T47D (cell line): ENCODE measurements around the gene CFDP1.

Source experiments
- DNase-seq, 2 experiments: peaks; one replicate each; pipeline versions ENCODE4 v3.0.0 to v3.0.0-alpha.2; 2011 to 2012; ENCODE audit warnings: low read depth in 1 of 2, low spot score in 1 of 2
- JUND ChIP-seq: IDR thresholded peaks from 2 replicates; pipeline ENCODE4 v1.6.1; 2012; ENCODE audit warnings: low read depth
- in situ Hi-C: cut with HindIII; loops from 2 replicates; pipeline ENCODE4 v1.10.0; 2016; ENCODE audit warnings: low sequenced_read_pairs, low pct_unique_long_range_greater_than_20kb

Gene CFDP1

DNA sequence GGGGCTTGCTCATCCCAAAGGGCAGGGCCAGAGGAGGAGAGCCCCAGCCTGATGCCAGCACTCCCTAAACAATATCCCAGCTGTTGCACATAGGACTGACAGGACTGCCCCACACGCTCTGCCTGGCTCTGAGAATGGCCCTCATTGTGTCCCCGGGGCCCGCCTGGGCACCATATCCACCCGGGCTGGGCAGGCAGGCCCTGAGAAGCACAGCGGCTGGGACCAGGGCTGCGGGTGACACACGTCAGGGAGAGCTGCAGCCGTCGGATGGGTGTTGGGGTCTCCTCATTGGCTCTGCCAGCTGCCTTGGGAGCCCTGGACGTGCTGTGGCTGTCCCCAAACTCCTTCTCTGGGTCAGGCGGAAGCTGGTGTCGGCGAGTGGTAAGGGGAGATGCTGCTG lies 186.1 kb downstream of the CFDP1 start:
- in situ Hi-C loops = no loop called here
- TF ChIP-seq JUND = no peak
- no peak for DNase-seq

DNA sequence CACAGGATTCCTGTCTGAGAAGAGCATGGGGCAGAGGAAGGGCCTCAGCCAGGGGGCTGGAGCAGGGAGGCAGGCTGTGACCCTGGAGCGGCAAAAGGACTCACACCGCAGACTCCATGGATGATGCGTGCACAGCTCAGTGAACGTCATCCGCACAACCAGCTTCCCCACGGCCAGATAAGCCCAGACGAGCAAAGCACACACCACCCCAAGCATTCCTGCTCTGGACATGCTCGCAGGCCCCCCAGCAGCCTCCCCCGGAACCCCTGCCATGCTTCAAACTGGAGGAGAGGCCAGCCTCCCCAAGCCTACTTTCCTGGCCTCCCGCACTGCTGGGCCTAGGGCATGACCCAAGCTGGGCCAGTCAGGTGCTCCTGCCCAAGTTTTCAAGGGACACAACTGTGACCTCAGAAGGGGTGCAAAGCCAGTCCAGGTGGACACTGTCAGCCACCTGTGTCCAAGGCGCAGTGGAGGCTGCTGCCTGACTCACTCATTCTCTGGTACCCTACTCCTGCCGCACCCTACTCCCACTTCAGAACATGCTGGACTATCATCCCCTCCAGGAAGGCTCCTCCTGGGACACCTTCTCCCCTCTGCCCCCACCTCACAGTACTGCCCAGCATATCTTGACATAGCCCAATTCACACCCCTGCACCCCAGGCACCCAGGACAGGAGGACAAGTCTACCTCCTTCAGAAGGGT lies 186.6 kb downstream of the CFDP1 start:
- in situ Hi-C loops = no loop called here
- no peak for DNase-seq
- no peak for TF ChIP-seq JUND

DNA sequence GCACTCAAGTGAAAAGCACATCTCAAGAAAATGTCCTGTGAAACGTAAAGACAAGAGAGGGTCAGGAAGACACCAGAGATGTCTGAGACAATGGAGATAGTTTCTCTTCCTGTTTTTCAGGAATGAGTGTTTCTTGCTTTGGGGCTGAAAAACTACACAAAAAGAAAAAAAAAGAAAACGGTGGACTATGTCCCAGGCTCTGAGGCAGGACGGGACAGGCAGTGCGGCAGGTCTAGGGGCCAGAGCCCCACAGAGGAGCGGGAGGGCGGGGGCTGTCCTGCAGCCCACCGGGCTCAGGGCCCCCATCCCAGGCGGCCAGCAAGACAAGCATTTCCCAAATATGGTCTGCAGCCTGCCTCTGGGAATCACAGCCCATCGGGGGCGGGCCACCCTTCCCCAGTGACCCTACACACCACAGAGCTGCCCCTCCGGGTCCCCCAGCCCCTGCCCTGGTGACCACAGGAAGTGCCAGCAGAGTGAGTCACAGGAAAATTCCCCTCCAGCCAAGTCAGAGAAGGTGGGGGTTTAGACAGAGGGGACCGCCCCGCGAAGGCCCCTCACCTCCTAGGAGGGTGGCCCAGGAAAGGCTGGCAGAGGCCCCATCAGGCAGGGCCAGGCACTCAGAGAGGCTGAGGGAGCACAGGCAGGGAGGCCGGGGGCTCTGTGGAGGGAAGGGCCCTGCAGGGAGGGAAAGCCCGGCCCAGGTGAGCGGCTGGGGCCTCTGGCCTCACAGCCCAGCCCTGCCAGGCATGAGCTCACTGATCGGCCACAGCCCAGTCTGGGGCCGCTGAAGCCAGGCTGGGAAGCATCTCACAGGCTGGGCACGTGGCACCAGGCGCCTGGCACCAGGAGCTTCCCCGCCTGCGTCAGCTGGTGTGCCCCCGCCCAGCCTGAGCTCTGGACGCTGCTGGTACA lies 188.2 kb downstream of the CFDP1 start:
- no peak for TF ChIP-seq JUND
- in situ Hi-C loops = no loop called here
- DNase-seq = no peak

DNA sequence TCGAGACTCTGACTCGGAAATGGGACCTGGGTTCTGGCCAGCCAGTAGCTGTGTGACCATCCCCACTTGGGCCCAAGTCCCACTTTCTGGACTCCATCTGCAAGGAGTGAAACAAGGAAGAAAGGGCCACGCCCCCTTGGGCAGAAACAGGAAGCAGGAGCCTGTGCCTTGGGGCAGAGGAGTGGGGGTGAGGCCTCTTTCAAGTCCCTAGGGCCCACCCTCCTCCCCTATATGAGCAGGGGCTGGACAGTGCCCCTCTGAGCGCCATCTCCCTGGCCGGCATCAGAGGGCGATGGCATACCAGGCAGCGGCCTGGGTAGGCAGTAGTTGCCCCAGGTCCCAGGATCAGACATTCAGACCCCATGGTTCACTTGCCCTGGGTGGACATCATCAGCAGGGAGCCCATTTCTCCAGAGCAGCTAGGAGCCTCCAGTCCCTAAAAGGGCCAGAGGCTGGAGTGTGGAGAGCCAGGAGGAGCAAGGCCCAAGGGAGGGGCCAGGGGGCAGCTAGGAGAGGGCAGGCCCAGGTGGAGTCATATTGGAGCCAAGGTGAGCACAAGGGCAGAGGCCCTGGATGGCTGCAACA lies 189.0 kb downstream of the CFDP1 start:
- no peak for DNase-seq
- in situ Hi-C loops = no loop called here
- TF ChIP-seq JUND = no peak
